ENCODE results near the gene CDH23.

DNA sequence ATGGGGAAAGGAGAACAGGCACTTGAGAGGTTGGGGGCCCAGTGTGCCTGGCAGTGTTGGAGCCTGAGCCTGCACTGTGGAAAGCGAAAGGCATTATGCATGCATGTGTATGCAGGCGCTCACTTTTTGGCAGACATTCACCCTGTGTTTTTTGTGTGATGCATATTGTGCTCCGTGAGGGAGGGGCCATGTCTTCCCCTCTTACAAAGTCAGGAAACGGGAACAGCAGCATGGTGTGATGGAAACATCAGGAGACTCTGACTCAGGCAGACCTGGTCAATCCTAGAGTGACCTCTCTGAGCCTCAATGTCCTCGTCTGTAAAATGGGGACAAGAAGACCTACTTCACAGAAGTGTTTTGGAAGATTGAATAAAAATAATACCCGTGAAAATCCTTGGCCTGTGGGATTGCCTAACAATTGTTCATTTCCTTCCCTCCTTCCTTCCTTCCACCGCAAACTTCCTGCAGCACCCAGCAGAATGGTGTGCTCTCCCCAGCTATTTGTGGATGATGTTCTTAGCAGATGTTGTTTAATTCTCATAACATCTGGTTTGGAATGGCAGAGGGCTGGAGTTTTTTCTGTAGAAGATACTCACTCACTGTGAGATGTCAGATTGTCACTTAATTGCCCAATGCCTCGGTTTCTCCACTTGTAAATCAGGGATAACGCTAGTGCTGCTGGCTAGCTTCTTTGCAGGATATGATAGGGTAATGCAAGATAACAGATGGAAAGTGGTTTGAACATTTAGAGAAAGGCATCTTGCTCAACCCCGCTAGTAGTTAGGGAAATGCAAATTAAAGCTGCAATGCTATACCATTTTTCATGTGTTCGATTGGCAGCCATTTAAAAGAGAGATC lies 39.8 kb downstream of the CDH23 start:
- TF ChIP-seq EP300 (IDR thresholded peaks at IDR 0.05) (no peak), POLR2A (IDR thresholded peaks at IDR 0.05) (no peak)
- TF ChIP-seq, protein P1, sequence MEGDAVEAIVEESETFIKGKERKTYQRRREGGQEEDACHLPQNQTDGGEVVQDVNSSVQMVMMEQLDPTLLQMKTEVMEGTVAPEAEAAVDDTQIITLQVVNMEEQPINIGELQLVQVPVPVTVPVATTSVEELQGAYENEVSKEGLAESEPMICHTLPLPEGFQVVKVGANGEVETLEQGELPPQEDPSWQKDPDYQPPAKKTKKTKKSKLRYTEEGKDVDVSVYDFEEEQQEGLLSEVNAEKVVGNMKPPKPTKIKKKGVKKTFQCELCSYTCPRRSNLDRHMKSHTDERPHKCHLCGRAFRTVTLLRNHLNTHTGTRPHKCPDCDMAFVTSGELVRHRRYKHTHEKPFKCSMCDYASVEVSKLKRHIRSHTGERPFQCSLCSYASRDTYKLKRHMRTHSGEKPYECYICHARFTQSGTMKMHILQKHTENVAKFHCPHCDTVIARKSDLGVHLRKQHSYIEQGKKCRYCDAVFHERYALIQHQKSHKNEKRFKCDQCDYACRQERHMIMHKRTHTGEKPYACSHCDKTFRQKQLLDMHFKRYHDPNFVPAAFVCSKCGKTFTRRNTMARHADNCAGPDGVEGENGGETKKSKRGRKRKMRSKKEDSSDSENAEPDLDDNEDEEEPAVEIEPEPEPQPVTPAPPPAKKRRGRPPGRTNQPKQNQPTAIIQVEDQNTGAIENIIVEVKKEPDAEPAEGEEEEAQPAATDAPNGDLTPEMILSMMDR (IDR thresholded peaks at IDR 0.05), result no peak
